Fibroblast of lung (primary cell): ENCODE data around the gene CD3G. TPM values are rescaled to one million over a fixed set of nuclear protein-coding genes. Genes with fewer than 3 reads are reported as not detected.
"Not testable (repeated sequence)": the region's sequence is repeated elsewhere in the genome, so short reads cannot be mapped to it uniquely, and the experiment has no call there.

Experiments
- DNase-seq, 2 donors: peaks; one replicate each; pipeline versions ENCODE4 v3.0.0 to v3.0.0-alpha.2; 2010; ENCODE audit warnings: low read depth in 2 of 2
- H2AFZ ChIP-seq: 2 replicates; pipeline ENCODE4 v1.5.1; 2012; ENCODE audit warnings: low read length, control low read depth, inconsistent platforms
- H3K27ac ChIP-seq: 2 replicates; pipeline ENCODE4 v1.5.1; 2011; ENCODE audit warnings: low read length, control low read depth; ENCODE audit not compliant: insufficient read depth
- H3K27me3 ChIP-seq: 2 replicates; pipeline ENCODE4 v1.5.1; 2011; ENCODE audit warnings: mild to moderate bottlenecking, low read length; ENCODE audit not compliant: control insufficient read depth, insufficient read depth
- H3K36me3 ChIP-seq: 2 replicates; pipeline ENCODE4 v1.5.1; 2011; ENCODE audit warnings: low read length; ENCODE audit not compliant: control insufficient read depth, insufficient read depth
- H3K4me1 ChIP-seq: 2 replicates; pipeline ENCODE4 v1.5.1; 2011; ENCODE audit warnings: low read length; ENCODE audit not compliant: control insufficient read depth, insufficient read depth; ENCODE audit errors: extremely low read depth
- H3K4me2 ChIP-seq: 2 replicates; pipeline ENCODE4 v1.5.1; 2011; ENCODE audit warnings: low read length, control low read depth; ENCODE audit not compliant: insufficient read depth; ENCODE audit errors: extremely low read depth
- H3K4me3 ChIP-seq, 4 experiments: fragments of 200-600 bp in 1 of 4; sonication (generic) in 1 of 4; replicated peaks in 1 of 4; 2 replicates each; pipeline ENCODE4 v1.5.1; 2011 to 2016; ENCODE audit warnings: low read length in 4 of 4, low read depth in 3 of 4, mild to moderate bottlenecking in 3 of 4, control low read depth in 2 of 4, inconsistent platforms in 1 of 4, mixed read lengths in 1 of 4; ENCODE audit not compliant: insufficient read depth in 1 of 4; ENCODE audit errors: control extremely low read depth in 1 of 4
- H3K79me2 ChIP-seq: 2 replicates; pipeline ENCODE4 v1.5.1; 2012; ENCODE audit warnings: mild to moderate bottlenecking, low read length, inconsistent platforms; ENCODE audit not compliant: control insufficient read depth, insufficient read depth
- H3K9ac ChIP-seq: 2 replicates; pipeline ENCODE4 v1.5.1; 2011; ENCODE audit warnings: mild to moderate bottlenecking, low read length, control low read depth; ENCODE audit not compliant: insufficient read depth
- H3K9me3 ChIP-seq: 2 replicates; pipeline ENCODE4 v1.5.1; 2012; ENCODE audit warnings: low read depth, low read length; ENCODE audit not compliant: control insufficient read depth, insufficient read depth
- H4K20me1 ChIP-seq: 2 replicates; pipeline ENCODE4 v1.5.1; 2011; ENCODE audit warnings: low read length; ENCODE audit not compliant: control insufficient read depth, insufficient read depth; ENCODE audit errors: extremely low read depth
- CTCF ChIP-seq, 2 donors: IDR thresholded peaks in 1 of 2; conservative IDR thresholded peaks in 1 of 2; 1 replicate in 1 of 2; 2 replicates in 1 of 2; pipeline ENCODE4 v1.5.1; 2011 to 2012; ENCODE audit warnings: low read length in 2 of 2, control low read depth in 1 of 2, inconsistent platforms in 1 of 2, low read depth in 1 of 2, mild to moderate bottlenecking in 1 of 2
- EZH2 ChIP-seq: IDR thresholded peaks from 2 replicates; pipeline ENCODE4 v1.5.1; 2012; ENCODE audit warnings: low read length, control low read depth, mild to moderate bottlenecking; ENCODE audit errors: missing control alignments
- polyA plus RNA-seq, 2 donors: library from polyadenylated mRNA; depleted of rRNA in 1 of 2; stranded (reverse) in 1 of 2; unstranded in 1 of 2; fragments of >200 nt; gene quantifications; 2 replicates each; pipeline ENCODE4 v1.2.1, GENCODE V29; 2011 to 2012; ENCODE audit warnings: missing spikeins in 1 of 2
- total RNA-seq: library from RNA; depleted of rRNA; stranded (reverse); fragments of >200 nt; gene quantifications from 2 replicates; pipeline ENCODE4 v1.2.1, GENCODE V29; 2014

Gene CD3G
- total and polyA plus RNA-seq, 2 donors (not counting 1 experiment from before 2014, with no cell fraction given) = not detected

GRCh38 chr11:118305726-118306125 is 38.4 kb upstream of the CD3G start:
- Histone ChIP-seq H3K4me2 (no peak overlapping the region), H2AFZ (no peak overlapping the region), H3K27me3 (peaks cover 4% of the 10 kb centered on the region), H3K9ac (no peak overlapping the region), H3K9me3 (no peaks in the 10 kb centered on the region), H3K4me1 (no peaks in the 10 kb centered on the region), H3K36me3 (no peaks in the 10 kb centered on the region), H3K79me2 (no peaks in the 10 kb centered on the region), H3K4me3 (no peak overlapping the region), H4K20me1 (no peaks in the 10 kb centered on the region), H3K27ac (no peak overlapping the region)
- no peak for TF ChIP-seq EZH2
- no peak for TF ChIP-seq CTCF (conservative IDR thresholded peaks at IDR 0.05 in 1 of 2, IDR thresholded peaks at IDR 0.05 in 1 of 2; ENCODE audit: low read depth in 1 of 2, low read length in 2 of 2)
- no peak for DNase-seq

- Histone ChIP-seq H3K4me1 (no peaks in the 10 kb centered on the region), H3K9me3 (no peaks in the 10 kb centered on the region), H3K27ac (no peak overlapping the region), H3K4me2 (no peak overlapping the region), H2AFZ (no peak overlapping the region), H4K20me1 (no peaks in the 10 kb centered on the region), H3K79me2 (no peaks in the 10 kb centered on the region), H3K36me3 (no peaks in the 10 kb centered on the region), H3K27me3 (peaks cover 4% of the 10 kb centered on the region), H3K4me3 (no peak overlapping the region), H3K9ac (no peak overlapping the region)
- TF ChIP-seq CTCF (conservative IDR thresholded peaks at IDR 0.05 in 1 of 2, IDR thresholded peaks at IDR 0.05 in 1 of 2; ENCODE audit: low read depth in 1 of 2, low read length in 2 of 2) = no peak
- TF ChIP-seq EZH2 = no peak
- DNase-seq = peak in 1 of 2 donors; percentile 13
Observed at GRCh38 chr11:118306556-118306955, 37.6 kb upstream of the CD3G start.

GRCh38 chr11:118308995-118309528 is 35.1 kb upstream of the CD3G start:
- H4K20me1 ChIP-seq, H3K27ac ChIP-seq: not testable (repeated sequence)

More at GRCh38 chr11:118308995-118309528, 35.1 kb upstream of the CD3G start:
- H3K9ac ChIP-seq, H3K4me1 ChIP-seq, DNase-seq, H3K27me3 ChIP-seq, H2AFZ ChIP-seq, H3K36me3 ChIP-seq, H3K79me2 ChIP-seq, H3K4me3 ChIP-seq, H3K9me3 ChIP-seq, H3K4me2 ChIP-seq: not testable (repeated sequence)
